ENCODE results near the gene HIVEP3. TPM values are rescaled to one million over a fixed set of nuclear protein-coding genes. Genes with fewer than 3 reads are reported as not detected.

HIVEP3 gene
- total RNA-seq, 1 experiment from 2014 or later, result 1.4 TPM

- TF ChIP-seq CTCF (conservative IDR thresholded peaks at IDR 0.05), result no peak
- peaks cover 0 to 3% of the 10 kb centered on the region in 2 experiments; a peak in 2 of 5 replicates for H3K9me3 Mint-ChIP-seq
- H4K91ac ChIP-seq (ENCODE audit: insufficient read length, low read depth, low read length), result no peak overlapping the region
- no peaks in the 10 kb centered on the region for H4K20me1 ChIP-seq (ENCODE audit: control insufficient read depth, insufficient read depth, insufficient read length)
- H2BK120ac ChIP-seq (ENCODE audit: low read depth, low read length, poor library complexity, severe bottlenecking), result no peak overlapping the region
- H3K23ac ChIP-seq (ENCODE audit: insufficient read length, low read depth, low read length), result no peak overlapping the region
- no peak overlapping the region for H3K4ac ChIP-seq (ENCODE audit: low read depth, low read length)
- H3K27ac Mint-ChIP-seq, result no peak overlapping the region
- no peak overlapping the region for H3K56ac ChIP-seq (ENCODE audit: insufficient read length, low read depth, low read length)
- no peak overlapping the region; the same call in 1 of the 2 replicates for H3K14ac ChIP-seq (ENCODE audit: insufficient read depth, low read length)
- H2BK20ac ChIP-seq (ENCODE audit: low read depth, low read length, poor library complexity, severe bottlenecking), result no peak overlapping the region
- H3T11ph ChIP-seq (ENCODE audit: low read length), result no peak overlapping the region
- H3K23me2 ChIP-seq (ENCODE audit: insufficient read length, low read depth, low read length, poor library complexity, severe bottlenecking), result no peaks in the 10 kb centered on the region
- H3K79me1 ChIP-seq (ENCODE audit: insufficient read depth, low read depth, low read length, poor library complexity, severe bottlenecking), result no peaks in the 10 kb centered on the region
- H3K27me3 Mint-ChIP-seq (ENCODE audit: low read depth), result peaks cover 24% of the 10 kb centered on the region
- no peak overlapping the region for H2AFZ ChIP-seq (ENCODE audit: low read length)
- H3K4me3 Mint-ChIP-seq, result no peak overlapping the region
- no peak overlapping the region for H2BK12ac ChIP-seq (ENCODE audit: insufficient read length, low read depth, low read length)
- no peak overlapping the region for H2BK15ac ChIP-seq (ENCODE audit: low read depth, low read length)
- peaks cover 0 to 2% (median 2%) of the 10 kb centered on the region in 3 experiments; a peak in 1 of 7 replicates for H3K36me3 Mint-ChIP-seq (ENCODE audit: insufficient read depth in 1 of 3, low read depth in 3 of 3)
- H3K9ac ChIP-seq (ENCODE audit: extremely low read depth, insufficient read length, low read length), result no peak overlapping the region
- WGBS (ENCODE audit: extremely low coverage, insufficient read length, low lambda C conversion rate), result no CpG with 5 or more reads among the region's 9 CpGs
- H3K4me1 Mint-ChIP-seq, result peaks cover 27% of the 10 kb centered on the region in 2 experiments
- no peak for DNase-seq
- H3K4me2 ChIP-seq (ENCODE audit: insufficient read depth, insufficient read length, low read length), result no peak overlapping the region
- no peak overlapping the region for H2AK5ac ChIP-seq (ENCODE audit: insufficient read length, low read length)
- no peaks in the 10 kb centered on the region; the same call in 1 of the 2 replicates for H3K27me3 ChIP-seq (ENCODE audit: insufficient read depth, low read length)
- H3K9me3 ChIP-seq (ENCODE audit: control insufficient read depth, low read depth, low read length), result no peaks in the 10 kb centered on the region
- no peak overlapping the region for H3K27ac ChIP-seq (ENCODE audit: insufficient read length, low read depth, low read length)
- no peak overlapping the region for H4K5ac ChIP-seq (ENCODE audit: insufficient read length, low read depth, low read length)
- no peak overlapping the region for H2BK5ac ChIP-seq (ENCODE audit: insufficient read length, low read length)
- no peak overlapping the region for H3K18ac ChIP-seq (ENCODE audit: insufficient read length, low read depth, low read length)
- H3K79me2 ChIP-seq (ENCODE audit: insufficient read depth, low read length), result no peaks in the 10 kb centered on the region
- H4K8ac ChIP-seq (replicated peaks; ENCODE audit: insufficient read length, low read depth, low read length), result no peak overlapping the region
- no peaks in the 10 kb centered on the region for H3K4me1 ChIP-seq (ENCODE audit: insufficient read depth, low read length)
These were observed 424.9 kb downstream of the HIVEP3 start for GRCh38 chr1:41493626-41494350.

Measured in H9 (cell line).